DMS53 treated with DMSO at 0.1 percent for 48 hours (cell line): ENCODE measurements around the gene LRIT1.

Source experiments
- DNase-seq: peaks from one replicate; lab custom pipeline; 2025; ENCODE audit not compliant: unreplicated experiment; lab: John Stamatoyannopoulos, UW

Gene LRIT1

DNA sequence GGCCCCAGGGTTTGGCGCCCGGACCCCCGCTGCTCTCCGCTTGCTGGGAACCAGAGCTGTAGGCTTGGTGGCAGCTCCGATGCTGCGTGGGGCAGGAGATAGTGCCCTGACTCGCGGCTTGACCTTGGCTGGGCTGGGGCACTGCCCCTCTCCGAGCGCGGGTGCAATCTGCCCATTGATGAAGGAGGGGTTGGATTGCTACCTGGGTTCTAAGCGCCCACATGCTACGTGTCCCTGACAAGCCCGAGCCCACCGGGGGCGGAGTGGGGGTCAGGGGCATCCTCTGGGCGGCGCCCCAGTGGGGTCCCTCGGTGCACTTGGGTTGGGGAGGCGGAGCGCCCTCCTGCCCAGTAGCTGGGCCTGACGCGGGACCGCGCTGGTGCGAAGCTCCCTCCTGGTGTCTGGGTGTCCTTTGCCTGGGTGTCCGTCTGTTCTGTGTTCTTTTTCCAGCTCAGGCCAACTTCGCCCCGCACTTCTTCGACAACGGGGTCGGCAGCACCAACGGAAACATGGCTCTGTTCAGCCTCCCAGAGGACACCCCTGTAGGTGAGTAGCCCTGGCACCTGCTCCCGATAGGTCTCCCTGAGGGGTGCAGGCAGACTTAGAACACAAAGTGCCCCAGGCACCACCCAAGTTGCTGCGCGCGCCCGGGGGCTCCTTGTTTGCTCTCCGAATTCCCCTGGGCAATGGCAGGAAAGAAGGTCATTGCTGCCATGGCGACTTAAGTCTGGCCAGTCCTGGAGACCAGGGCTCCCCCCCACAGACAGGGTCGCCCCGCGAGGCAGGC is 46.1 kb downstream of the LRIT1 start:
- peak; percentile 11 for DNase-seq

DNA sequence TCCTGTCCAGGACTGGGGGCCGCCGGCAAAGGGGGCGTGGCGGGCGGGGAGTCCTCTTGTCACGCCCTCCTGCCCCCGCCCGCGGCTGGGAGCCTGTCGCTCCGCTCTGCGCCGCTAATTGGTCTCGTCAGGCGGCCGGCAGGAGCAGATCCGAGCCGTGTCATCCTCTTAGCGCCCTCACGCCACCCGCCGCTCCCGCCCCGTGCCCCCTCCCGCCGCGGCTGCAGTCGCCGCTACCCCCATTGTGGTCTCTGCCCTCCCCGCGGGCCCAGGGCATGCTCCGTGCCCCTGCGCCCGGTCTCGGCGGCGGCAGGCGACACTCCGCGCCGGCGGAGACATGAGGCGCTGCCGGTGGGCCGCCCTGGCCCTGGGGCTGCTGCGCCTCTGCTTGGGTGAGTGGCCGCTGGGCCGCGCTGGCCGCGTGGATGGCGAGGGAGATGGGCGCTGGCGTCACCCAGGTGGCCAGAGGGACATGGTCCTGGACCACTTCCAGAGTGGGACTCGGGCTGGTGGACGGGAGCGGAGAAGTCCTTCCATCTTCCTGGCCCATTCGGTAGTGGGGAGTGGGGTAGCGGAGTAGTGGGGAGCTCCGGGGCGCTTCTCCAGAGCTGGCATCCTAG is 46.8 kb downstream of the LRIT1 start, which contains the start of gene CDHR1:
CDHR1 (plus strand) TSS at position 114 of the 620 bp plus-strand sequence; CDS start at position 338, 224 bp downstream.
- peak; percentile 29 for DNase-seq

DNA sequence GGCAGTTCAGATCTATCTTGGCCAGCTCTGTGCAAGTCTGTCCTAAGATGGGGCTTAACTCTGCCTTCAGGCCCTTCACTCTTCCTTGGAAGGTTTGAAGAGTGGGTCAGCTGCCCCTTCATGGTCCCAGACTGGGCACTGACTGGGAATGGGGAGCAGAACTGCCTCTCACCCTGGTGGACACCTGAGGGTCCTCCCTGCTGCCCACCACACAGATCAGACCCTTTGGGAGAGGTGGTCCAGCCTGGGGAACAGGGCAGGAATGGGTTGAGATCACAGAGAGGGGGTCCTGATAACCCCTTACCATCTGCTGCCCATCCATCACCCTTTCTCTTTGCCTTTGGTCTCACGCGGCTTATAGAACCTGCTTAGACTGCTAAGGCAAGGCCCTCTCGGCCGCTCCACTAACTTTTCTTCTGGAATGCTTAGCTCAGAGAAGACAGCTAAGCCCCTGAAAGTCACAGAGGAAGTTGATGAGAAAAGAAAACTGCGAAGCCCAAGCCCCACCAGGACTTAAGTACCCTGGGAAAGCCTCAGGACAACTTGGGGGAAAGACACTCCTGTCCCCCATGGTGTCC is 47.4 kb downstream of the LRIT1 start:
- no peak for DNase-seq

DNA sequence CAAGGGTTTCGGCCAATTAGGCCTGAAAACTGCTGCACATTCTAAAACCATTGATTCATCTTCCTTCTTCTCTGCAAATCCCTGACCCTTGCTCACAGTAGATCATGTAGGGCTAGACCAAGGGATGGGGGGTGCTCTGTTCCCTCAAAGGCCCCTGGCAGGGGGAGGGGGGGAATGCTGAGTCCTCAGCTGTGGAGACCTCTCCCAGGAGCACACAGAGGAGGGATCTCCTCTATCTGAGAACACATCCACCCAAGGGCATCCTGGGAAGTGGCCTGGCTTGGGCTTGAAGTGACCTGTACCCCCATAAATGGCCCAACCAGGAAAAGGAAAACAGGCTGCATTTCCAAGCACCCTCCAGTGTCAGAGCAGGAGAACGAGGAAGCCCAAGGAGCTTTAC is 48.0 kb downstream of the LRIT1 start:
- DNase-seq, result no peak

DNA sequence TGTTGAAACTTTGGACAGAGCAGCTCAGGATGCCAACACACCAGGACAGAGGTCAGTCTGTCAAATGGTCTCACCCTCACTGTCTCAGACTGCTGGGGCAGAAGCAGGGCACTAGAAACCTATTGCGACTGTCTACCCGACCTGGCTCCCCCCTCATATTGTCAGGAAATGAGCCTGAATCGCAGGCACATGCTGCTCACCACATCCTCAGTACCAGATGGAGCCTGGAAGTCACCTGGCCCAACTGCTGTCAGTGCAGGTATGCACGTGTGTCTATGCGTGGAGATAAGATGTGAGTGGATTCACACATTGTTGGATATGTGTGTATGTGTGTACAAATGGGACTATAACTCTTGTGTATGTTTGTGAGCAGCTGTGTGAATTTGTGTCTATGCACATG is 50.2 kb downstream of the LRIT1 start:
- no peak for DNase-seq

DNA sequence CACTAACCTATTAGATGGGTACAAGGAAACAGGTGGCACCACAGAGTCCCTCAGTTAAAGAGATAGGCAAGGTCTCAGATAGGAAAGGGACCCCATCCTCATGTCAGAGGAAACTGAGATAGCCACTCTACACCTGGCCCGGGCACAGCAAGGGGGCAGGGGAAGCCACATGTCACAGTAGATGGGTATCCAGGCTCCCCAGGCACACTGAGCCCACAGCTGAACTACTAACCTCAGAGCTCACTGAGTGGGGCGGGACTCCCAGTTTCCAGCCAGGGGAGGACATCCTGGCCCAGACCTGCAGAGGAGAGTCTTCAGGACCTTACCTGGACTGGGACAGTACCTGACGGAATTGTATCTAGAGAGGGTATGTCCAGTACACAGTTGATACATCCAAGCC is 50.7 kb downstream of the LRIT1 start:
- DNase-seq, result no peak

DNA sequence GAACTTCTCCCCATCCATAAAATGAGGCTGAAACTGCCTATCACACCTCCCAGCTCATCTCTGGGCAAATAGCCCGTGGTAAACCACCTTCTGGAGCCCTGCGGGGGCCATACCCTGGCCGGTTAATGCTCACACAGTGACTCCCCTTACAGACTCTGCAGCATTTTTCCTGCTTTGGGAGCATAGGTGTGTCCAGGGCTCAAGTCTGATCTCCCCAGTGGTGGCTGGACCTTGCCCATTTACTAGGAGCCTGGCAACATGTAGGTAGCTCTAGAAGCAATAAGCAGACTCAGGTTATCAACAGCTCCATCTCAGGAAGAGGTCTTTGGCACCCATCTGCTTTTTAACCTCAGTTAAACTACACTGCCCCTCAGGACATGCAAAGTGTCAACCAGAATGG is 52.5 kb downstream of the LRIT1 start:
- no peak for DNase-seq

- no peak for DNase-seq
These were observed 55.7 kb downstream of the LRIT1 start for GRCh38 chr10:84185526-84186175.

GRCh38 chr10:84184517-84184916 is 56.8 kb downstream of the LRIT1 start:
- DNase-seq, result no peak

DNA sequence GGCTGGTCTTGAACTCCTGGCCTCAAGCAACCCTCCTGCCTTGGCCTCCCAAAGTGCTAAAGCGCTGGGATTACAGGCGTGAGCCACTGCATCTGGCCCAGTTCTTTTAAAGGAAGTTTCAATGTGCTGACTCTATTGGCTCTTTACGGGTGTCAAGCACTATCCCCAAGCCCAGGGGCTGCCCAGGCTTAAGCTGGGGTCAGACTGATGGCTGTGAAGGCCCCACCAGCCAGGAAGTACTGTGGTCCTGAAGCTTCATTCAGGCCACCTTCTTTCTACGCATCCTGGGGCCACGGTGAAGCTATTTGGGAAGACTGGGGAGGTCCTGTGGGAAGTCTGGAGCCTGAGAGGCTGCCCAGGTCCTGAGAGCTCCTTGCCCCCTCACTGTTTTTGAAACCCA is 59.7 kb downstream of the LRIT1 start:
- no peak for DNase-seq
